NOMO-1 treated with DMSO at 0.1 percent for 48 hours (cell line): Measurements from ENCODE around the gene EZH1.
"Not testable (repeated sequence)": the region's sequence is repeated elsewhere in the genome, so short reads cannot be mapped to it uniquely, and the experiment has no call there.

Experiments used
- DNase-seq: peaks from one replicate; lab custom pipeline; 2025; ENCODE audit not compliant: unreplicated experiment; lab: John Stamatoyannopoulos, UW

EZH1 gene

DNA sequence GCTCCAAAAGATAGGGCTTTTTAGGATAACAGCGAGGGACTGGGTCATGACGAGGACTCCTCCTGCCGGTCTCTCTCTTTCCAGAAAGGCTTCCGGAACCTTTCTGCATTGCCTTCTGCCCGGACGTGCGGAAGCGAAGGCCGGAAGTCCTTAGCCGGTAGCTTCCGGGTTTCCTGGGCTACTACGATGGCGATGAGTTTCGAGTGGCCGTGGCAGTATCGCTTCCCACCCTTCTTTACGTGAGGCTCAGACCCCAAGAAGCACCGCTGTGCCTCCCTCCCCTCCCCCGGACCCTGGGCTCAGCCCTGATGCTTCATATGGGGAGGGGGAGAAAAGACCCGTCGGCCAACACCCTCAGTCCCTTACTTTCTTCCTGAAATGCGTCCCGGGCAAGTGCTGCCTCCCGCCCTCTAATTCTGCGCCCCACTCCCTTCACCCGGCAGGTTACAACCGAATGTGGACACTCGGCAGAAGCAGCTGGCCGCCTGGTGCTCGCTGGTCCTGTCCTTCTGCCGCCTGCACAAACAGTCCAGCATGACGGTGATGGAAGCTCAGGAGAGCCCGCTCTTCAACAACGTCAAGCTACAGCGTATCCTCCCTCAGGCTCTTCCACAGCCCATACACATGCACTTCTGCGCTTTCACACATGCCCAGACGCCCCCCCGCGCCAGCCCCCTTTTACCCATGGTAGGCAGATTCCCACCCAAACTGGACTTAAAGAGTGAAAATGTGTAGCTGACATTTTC is 28.6 kb upstream of the EZH1 start, which contains the start of gene VPS25:
Gene VPS25, plus strand, starts transcription at position 160 of the 746 bp plus-strand sequence. Its CDS starts 27 bp downstream, at position 187.
- DNase-seq: peak; percentile 73

DNA sequence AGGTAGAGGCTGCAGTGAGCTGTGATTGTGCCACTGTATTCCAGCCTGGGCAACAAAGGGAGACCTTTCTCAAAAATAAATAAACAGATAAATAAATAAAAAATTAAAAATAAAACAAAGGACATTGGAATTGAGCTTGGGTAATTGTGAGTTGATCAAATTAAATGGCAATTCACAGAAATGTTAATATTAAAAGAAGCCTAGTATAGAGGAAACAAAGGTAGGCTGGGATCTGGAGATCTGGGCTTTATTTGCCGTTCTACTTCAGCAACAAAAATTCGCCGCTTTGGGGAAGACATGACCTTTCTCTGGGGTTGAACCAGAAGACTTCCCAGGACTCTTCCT is 28.1 kb upstream of the EZH1 start:
- no peak for DNase-seq

DNA sequence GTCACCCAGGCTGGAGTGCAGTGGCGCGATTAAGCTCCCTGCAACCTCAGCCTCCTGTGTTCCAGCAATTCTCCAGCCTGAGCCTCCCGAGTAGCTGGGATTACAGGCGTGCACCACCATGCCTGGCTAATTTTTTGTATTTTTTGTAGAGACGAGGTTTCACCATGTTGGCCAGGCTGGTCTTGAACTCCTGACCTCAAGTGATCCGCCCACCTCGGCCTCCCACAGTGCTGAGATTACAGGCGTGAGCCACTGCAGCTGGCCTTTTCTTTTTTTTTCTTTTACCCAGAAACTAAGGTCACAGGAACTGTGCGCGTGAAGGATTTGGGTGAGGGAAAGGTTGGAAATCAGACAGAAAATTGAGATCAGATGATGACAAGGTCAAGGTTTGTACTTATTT is 25.1 kb upstream of the EZH1 start:
- DNase-seq: not testable (repeated sequence)

DNA sequence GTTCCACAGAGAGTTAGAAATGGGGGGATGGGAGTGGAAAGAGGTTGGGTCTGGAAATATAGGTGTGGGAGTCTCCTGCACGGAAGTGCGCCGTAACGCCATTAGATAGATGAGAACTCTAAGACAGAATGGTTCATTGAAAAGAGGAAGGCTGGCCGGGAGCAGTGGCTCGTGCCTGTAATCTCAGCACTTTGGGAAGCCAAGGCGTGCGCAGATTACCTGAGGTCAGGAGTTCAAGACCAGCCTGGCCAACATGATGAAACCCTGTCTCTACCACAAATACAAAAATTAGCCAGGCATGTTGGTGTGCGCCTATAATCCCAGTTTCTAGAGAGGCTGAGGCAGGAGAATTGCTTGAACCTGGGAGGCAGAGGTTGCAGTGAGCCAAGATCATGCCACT is 23.2 kb upstream of the EZH1 start:
- not testable (repeated sequence) for DNase-seq

DNA sequence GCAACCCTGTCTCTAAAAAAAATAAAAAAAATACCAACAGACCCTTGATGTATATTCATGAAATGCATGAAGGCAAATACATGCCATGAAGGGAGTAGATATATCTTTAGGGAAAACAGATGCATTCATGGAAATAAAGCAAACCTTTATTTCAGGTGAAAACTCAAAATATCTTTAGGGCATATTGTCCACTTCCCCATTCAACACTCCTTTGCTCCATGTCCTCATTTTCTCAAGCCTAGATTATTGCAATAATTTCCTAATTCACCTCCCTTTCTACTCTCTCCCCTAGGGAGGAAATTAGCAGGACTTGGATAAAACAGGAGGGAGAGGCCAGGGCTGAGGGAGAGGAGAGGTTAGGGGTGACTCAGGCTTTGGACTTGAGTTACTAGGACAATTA is 22.7 kb upstream of the EZH1 start:
- DNase-seq: no peak

DNA sequence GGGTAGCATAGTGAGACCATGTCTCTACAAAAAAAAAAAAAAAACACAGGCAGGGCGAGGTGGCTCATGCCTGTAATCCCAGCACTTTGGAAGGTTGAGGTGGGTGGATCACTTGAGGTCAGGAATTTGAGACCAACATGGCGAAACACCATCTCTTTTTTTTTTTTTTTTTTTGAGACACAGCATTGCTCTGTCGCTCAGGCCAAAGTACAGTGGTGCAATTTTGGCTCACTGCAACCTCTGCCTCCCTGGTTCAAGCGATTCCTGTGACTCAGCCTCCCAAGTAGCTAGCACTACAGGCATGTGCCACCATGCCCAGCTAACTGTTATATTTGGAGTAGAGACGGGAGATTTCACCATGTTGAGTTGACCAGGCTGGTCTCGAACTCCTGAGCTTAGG is 21.3 kb upstream of the EZH1 start:
- no peak for DNase-seq

DNA sequence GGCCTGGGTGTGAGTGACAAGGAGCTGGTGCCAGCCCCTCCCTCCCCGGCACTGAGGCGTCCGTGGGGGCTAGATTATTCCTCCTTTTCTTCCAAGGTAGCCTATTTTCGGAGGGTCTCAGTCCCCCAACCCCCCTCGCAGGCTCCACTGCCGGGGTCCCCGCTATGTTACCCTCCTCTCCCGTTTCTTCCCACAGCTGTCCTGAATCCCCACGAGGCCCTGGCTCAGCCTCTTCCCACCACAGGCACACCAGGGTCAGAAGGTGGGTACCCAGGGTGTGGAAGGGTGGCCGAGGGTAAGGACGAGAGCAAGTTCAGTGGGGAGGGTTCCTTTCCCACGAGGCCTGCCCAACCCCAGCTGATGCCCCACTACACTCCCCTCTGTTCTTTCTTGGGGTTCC is 16.8 kb upstream of the EZH1 start:
- DNase-seq: no peak

DNA sequence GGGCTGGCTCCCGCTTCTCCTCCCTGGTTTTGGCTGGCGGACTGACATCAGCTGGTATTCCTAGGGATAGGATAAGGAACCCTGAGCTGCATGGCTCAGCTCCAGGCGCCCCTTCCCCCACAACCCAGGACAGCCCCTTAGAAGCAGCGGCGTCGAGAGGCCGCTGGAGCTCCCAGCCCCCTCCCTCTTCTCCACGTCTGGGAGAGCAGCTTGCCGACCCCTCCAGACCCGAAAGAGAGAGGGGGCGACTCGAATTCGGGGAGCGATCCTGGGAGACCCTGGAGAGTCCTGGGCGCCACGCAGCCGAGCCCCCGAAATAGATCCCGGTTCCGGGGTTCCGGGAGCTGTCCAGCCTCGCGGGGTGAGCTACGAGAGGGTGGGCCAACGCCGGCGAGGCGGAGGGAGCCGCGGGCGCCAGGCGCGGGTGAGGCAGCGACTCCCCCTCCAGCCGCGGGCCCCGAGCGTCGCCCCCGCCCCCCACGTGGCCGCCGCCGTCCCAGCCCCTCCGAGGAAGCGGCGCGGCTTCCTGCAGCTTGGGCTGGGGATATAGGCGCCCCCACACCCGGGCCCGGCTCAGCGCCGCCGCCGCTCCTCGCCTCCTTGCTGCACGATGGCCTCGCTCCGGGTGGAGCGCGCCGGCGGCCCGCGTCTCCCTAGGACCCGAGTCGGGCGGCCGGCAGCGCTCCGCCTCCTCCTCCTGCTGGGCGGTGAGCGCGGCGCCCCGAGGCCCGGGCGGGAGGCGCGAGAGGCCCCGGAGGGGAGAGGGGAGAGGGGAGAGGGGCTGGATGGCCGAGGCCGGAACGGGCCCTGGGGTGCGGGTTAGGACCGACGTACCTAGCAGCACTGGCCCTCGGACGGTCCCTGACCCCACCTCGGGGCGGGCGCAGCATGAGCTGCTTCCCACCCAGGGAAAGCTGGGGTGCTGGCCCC is 16.1 kb upstream of the EZH1 start, which contains the start of gene RAMP2:
Gene RAMP2, plus strand, starts transcription at position 576 of the 930 bp plus-strand sequence. Its CDS starts 35 bp downstream, at position 611.
- no peak for DNase-seq

DNA sequence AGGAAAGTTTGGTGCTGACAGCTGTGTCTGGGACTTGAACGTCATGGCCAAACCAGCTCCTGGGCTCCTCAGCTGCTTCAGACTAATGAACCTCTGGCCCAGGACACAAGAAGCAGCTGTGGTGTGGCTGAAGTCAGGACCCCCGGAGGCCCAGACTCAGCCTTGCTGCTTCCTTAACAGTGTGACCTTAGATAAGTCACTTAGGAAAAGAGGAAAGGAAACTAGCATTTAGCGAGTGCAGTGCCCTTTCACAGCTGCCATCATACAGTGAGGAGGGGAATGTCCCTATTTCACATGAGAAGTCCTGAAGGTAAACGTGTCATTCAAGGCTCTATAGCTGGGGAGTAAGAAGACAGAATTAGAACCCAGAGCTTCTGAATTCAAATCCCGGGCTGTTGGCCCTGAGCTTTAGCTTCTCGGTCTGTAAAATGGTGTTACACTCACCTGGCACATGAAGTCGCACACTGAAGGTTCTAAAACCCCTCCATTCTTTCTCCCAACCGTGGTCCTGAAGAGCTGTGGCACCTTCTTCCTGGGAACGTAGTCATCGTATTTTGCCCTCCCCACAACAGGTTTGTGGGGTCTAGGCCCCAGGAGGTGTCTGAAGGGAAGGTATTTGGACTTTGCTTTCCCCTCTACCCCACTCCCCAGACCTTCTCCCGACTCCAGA is 15.3 kb upstream of the EZH1 start:
- DNase-seq: peak; percentile 53

DNA sequence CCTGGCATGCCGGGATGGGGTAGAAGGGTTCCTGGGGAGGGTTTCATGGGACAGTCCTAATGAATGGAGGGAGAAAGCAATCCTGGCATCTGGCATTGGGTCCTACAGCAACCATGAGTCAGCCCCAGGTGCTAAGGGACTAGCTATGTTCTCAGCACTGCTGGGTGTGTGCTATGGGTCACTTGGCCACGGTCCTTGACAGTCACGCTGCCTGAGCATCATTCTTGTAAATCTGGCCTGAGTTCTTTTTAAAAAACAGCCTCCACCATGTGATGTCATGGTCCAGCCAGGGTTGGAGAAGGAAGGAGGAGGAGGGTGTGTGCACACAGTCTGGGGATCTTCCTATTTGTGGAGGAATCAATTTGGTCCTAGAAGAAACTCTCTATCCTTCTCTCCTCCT is 9.9 kb upstream of the EZH1 start:
- DNase-seq: no peak

DNA sequence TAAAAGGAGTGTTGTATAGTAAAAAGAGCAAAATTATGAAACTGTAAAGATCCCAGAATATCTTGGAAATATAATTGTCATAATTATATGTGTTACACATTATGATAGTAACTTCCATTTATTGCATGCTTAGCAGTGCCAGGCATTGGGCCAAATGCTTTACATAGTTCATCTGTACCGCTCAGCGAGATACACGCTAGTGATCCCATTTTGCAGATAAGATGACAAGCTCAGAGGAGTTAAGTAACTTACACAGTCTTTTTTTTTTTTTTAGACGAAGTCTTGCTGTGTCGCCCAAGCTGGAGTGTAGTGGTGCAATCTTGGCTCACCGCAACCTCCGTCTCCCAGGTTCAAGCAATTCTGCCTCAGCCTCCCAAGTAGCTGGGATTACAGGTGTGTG is 6.8 kb upstream of the EZH1 start:
- no peak for DNase-seq

DNA sequence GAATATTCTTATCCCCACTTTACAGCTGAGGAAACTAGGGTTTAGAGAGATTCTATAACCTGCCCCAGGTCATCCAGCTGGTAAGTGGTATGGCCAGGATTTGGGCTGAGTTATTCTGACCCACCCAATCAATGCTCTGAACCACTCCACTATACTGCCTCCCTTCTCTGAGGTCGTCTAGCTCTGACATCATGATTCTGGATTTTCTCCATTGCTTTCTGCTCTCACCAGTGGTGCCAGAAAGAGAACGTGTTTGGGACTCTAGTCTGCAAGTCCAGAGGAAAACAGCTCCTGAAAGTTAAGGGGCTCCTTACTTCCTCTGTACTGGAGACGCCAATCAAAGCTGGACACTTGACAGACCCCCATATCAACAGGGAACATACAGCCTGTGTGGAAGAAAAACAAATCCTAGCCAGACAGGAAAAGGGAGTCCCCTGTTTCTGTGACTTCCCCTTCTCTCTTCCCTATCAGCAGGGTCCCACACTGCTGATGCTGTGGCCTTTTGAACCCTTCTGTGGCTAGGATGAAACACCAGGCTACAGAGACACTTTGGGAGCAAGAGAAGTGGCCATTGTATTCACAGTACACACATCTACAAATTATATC is 6.0 kb upstream of the EZH1 start:
- DNase-seq: no peak

DNA sequence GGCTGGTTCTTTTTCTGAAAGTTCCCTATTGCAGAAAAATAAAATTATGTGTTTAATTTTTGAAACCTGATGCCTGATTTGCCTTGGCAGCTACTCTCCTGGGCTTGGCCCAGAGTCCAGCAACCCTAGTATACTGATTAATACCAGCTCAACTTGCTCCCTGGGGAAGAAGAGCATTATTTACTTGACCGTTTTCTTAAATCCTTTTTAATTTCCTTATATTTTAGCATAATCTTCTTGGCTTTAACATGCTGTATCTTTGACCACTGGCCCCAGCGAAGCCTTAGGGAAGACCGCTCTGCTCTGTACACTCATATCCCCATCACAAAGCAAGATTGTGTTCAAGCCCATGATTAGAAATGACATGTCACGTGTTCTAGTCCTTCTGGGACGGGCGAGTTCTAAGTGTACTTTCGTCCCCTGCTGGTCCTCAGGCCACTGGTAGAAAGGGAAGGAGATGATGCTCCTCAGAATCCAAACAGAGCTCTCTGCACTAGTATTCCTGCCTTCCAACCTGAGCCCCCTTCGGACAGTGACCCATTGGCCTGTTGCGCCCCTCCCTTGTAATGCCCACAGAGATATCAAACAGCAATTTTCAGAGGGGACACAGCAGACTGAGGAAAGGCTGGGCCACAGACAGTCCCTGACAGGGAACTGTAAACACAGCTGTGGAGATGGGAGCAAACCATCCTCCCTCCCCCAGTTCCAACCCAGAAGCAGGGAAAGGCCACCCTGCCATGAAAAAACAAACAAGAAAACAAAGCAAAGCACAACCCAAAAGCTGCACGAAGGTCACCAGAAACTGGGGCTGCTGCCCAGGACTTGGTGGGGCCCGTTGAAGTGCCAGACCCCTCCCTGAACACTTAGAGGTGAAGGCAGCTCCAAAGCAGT is 4.3 kb upstream of the EZH1 start:
- no peak for DNase-seq

DNA sequence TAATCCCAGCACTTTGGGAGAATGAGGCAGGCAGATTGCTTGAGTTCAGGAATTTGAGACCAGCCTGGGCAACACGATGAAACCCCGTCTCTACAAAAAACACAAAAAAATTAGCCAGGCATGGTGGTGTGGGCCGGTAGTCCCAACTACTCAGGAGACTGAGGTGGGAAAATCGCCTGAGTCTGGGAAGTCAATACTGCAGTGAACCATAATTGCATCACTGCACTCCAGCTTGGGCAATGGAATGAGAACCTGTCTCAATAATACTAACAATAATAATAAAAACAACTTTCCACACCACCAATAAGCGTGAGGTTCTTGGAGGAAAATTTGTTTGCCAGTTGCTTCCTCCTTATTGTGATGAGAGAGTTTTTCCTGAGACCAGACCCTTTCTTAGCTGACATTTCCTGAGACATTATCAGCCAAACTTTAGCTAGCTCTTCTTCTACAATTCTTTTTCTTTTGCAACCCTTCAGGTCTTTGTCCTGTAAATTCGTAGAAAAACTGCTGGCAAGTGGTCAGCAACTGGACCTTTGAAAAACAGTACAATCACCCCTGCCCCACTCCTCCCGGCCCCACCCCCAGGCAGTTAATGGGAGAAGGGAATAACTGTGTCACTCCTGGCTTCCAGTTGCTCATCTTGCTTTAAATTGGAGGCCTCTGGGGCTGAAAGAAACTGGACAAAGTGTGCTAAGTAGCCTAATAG is 3.5 kb upstream of the EZH1 start:
- no peak for DNase-seq

DNA sequence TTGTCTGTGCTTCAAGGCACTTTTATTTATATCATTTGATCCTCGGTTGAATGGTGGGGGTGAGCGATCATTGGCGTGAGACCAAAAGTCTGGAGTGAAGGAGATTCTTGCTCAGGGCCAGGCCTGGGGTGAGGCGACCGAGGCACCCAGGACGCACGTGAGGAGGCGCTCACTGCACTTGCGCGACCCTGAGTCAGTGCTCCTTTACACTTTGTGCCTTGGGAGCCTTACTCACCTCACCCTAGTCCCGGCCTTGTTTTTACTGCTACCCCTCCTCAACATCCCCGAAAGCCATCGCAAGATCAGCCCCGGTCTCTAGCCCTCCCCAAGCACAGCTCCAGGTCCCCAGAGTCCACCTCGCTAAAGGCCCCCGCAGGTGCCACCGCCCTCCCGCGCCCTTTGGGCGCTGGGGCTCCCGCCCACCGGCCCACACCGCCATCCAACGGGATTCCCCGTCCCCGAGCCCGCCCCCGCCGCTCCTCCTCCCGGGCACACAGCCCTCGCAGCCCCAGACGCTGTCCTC is 496 bp downstream of the EZH1 start:
- DNase-seq: no peak

DNA sequence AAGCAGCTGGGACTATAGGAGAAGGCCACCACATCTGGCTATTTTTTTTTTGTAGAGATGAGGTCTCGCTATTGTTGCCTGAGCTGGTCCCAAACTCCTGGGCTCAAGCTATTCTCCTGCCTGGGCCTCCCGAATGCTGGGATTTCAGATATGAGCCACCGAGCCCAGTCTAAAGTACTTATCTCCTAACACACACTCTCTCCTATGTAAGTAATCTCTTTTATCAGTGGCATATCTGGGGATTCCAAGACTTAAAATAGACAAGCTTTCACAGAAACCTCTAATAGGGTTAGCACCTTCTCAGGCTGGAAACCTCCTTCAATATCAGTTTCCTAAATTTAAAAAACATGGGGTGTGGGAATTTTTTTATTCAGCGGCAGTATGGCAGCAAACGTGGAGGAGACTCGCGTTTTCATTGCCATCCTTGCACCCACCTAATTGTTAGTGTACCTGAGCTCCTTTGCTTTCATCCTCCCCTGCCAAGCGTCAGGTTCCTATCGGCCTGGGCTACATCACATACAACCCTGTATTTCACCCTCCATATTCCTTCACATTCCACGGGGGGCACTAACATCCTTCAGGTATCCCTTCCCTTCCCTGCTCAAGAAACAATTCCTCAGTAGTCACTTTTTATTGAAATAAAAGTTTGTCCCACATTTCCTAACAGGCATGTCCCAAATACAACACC is 1.1 kb downstream of the EZH1 start:
- no peak for DNase-seq

DNA sequence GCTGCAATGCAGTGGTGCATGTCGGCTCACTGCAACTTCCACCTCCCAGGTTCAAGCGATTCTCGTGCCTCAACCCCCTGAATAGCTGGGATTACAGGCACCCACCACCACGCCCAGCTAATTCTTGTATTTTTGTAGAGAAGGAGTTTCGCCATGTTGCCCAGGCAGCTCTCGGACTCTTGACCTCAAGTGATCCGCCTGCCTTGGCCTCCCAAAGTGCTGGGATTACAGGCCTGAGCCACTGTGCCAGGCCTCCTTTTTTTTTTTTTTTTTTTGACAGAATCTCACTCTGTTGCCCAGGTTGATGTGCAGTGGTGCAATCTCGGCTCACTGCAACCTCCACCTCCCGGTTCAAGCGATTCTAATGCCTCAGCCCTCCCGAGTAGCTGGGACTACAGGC is 1.9 kb downstream of the EZH1 start:
- DNase-seq: not testable (repeated sequence)

DNA sequence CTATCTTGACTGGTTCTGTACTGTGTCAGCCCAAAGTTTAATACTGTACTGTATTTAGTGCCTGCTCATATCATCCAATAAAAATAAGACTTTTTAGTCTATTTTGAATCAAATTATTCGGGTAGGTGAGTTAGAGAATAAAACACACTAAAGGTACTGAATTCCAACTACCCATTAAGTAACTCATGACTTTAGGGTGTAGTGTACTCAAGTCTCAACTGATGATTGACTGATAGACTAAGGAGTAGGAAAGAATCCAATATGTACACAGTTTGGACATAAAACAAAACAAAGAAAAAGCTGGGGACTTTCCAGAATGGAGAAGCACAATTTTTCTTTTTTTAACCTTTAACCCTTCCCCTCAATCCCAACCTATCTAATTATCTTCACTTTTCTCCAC is 4.1 kb downstream of the EZH1 start:
- DNase-seq: no peak

DNA sequence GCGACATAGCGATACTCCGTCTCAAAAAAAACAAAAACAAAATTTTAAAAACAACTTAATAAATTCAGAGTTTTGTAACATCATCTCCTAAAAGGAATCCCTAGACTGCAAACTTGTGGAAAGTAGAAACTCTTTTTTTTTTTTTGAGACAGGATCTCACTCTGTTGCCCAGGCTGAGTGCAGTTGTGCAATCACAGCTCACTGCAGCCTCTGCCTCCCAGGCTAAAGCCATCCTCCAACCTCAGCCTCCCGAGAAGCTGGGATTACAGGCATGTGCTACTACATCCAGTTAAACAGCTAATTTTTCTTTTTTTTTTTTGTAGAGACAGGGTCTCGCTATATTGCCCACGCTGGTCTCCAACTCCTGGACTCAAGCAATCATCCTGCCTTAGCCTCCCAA is 19.7 kb downstream of the EZH1 start:
- no peak for DNase-seq
